Stimulated activated CD4-positive, alpha-beta T cell treated with anti-CD3 and anti-CD28 coated beads, Interleukin-15, amount 100 ng/mL, for 48 hours (primary cell): Measurements from ENCODE around the gene PCSK6.

Source experiments
- DNase-seq, 2 donors: peaks; one replicate each; pipeline ENCODE4 v3.0.0-alpha.2; 2020; ENCODE audit warnings: low read depth in 2 of 2

PCSK6 gene

GRCh38 chr15:101522621-101523559 is 33.4 kb upstream of the PCSK6 start:
- DNase-seq, result no peak

- DNase-seq, result no peak
Observed at GRCh38 chr15:101522091-101522490, 32.6 kb upstream of the PCSK6 start.

- DNase-seq, result no peak
Observed at GRCh38 chr15:101521591-101521990, 32.1 kb upstream of the PCSK6 start.

- DNase-seq, result no peak
Observed at GRCh38 chr15:101521069-101521468, 31.6 kb upstream of the PCSK6 start.

- DNase-seq, result no peak
Observed at GRCh38 chr15:101520395-101520794, 30.9 kb upstream of the PCSK6 start.

GRCh38 chr15:101517504-101517903 is 28.0 kb upstream of the PCSK6 start:
- no peak for DNase-seq

- no peak for DNase-seq
Observed at GRCh38 chr15:101514318-101514717, 24.8 kb upstream of the PCSK6 start.

- no peak for DNase-seq
Observed at GRCh38 chr15:101511717-101512116, 22.2 kb upstream of the PCSK6 start.

GRCh38 chr15:101510212-101511197 is 21.0 kb upstream of the PCSK6 start:
- no peak for DNase-seq

- DNase-seq, result no peak
Observed at GRCh38 chr15:101509279-101509678, 19.8 kb upstream of the PCSK6 start.

- no peak for DNase-seq
Observed at GRCh38 chr15:101506491-101506890, 17.0 kb upstream of the PCSK6 start.

GRCh38 chr15:101505610-101506337 is 16.3 kb upstream of the PCSK6 start:
- no peak for DNase-seq

GRCh38 chr15:101504866-101505609 is 15.5 kb upstream of the PCSK6 start:
- DNase-seq, result no peak

- DNase-seq, result no peak
Observed at GRCh38 chr15:101504373-101504772, 14.9 kb upstream of the PCSK6 start.

- no peak for DNase-seq
Observed at GRCh38 chr15:101503296-101503599, 13.7 kb upstream of the PCSK6 start.

GRCh38 chr15:101502572-101503295 is 13.2 kb upstream of the PCSK6 start:
- DNase-seq, result no peak

GRCh38 chr15:101501703-101502373 is 12.3 kb upstream of the PCSK6 start:
- peak; percentile 10 to 40 for DNase-seq

GRCh38 chr15:101500865-101501551 is 11.5 kb upstream of the PCSK6 start:
- DNase-seq, result no peak
